K562 (cell line): Measurements from ENCODE around the gene VDAC1. TPM values are rescaled to one million over a fixed set of nuclear protein-coding genes. Genes with fewer than 3 reads are reported as not detected.

Experiments
- ATF7 ChIP-seq: fragments of 450-650 bp; IDR thresholded peaks from 2 replicates; pipeline ENCODE4 v1.7.1; 2014; ENCODE audit warnings: mild to moderate bottlenecking, moderate library complexity
- EGR1 ChIP-seq: fragments of 450-650 bp; conservative IDR thresholded peaks from 2 replicates; pipeline ENCODE4 v1.6.1; 2017; ENCODE audit warnings: mild to moderate bottlenecking
- JUN ChIP-seq, 2 experiments: sonication (generic) in 1 of 2; formaldehyde crosslinking in 1 of 2; IDR thresholded peaks; 2 replicates each; pipeline versions ENCODE4 v1.6.1 to v1.8.0; 2012 to 2022; ENCODE audit warnings: borderline replicate concordance in 2 of 2, mild to moderate bottlenecking in 2 of 2, improper control_type of control experiment in 1 of 2, low read depth in 1 of 2, low read length in 1 of 2, missing genetic modification reagents in 1 of 2
- L3MBTL2 ChIP-seq: fragments of 450-650 bp; IDR thresholded peaks from 2 replicates; pipeline ENCODE4 v1.6.1; 2016; ENCODE audit warnings: mild to moderate bottlenecking, moderate library complexity
- LCOR ChIP-seq: sonication (generic); formaldehyde crosslinking; IDR thresholded peaks from 2 replicates; pipeline ENCODE4 v1.8.0; 2022; ENCODE audit warnings: mild to moderate bottlenecking, missing genetic modification reagents
- POLR2B ChIP-seq: fragments of 450-650 bp; IDR thresholded peaks from 2 replicates; pipeline ENCODE4 v1.6.1; 2018; ENCODE audit warnings: low read depth; ENCODE audit not compliant: partially characterized antibody
- POU5F1 ChIP-seq: fragments of 150-350 bp; IDR thresholded peaks from 2 replicates; pipeline ENCODE4 v1.6.1; 2014; ENCODE audit warnings: borderline replicate concordance, low read length, low read depth, mild to moderate bottlenecking; ENCODE audit not compliant: partially characterized antibody
- SAP30 ChIP-seq: fragments of 200-600 bp; sonication (generic); IDR thresholded peaks from 2 replicates; pipeline ENCODE4 v1.6.1; 2012; ENCODE audit warnings: borderline replicate concordance, low read depth, mild to moderate bottlenecking, moderate library complexity, low read length, control low read depth, inconsistent platforms; ENCODE audit not compliant: insufficient read depth, poor library complexity, severe bottlenecking
- SMARCC2 ChIP-seq: fragments of 450-650 bp; IDR thresholded peaks from 2 replicates; pipeline ENCODE4 v1.6.1; 2017; ENCODE audit warnings: antibody characterized with exemption, moderate library complexity, mild to moderate bottlenecking, low read depth
- TAF9B ChIP-seq: fragments of 450-650 bp; IDR thresholded peaks from 2 replicates; pipeline ENCODE4 v1.6.1; 2018; ENCODE audit warnings: mild to moderate bottlenecking; ENCODE audit not compliant: partially characterized antibody
- ZNF239 ChIP-seq: fragments of 250-450 bp; sonication (Bioruptor Pico); IDR thresholded peaks from 2 replicates; pipeline ENCODE4 v1.4.0; 2020; ENCODE audit warnings: mild to moderate bottlenecking
- ZNF584 ChIP-seq: fragments of 200-800 bp; sonication (Bioruptor generic); IDR thresholded peaks from 2 replicates; pipeline ENCODE4 v1.6.1; 2016; ENCODE audit warnings: low read depth, mild to moderate bottlenecking, missing genetic modification characterization, missing compliant biosample characterization
- polyA plus RNA-seq, 8 experiments: library from polyadenylated mRNA; depleted of rRNA in 4 of 8; stranded (reverse) in 5 of 8; unstranded in 3 of 8; fragments of >200 nt; fragmentation: Nextera tagmentation in 2 of 8; fragmentation: Illumina TruSeq in 1 of 8; extraction: Ambion mirVana in 2 of 8; extraction: Trizol in 1 of 8; gene quantifications; 2 replicates each; pipeline versions ENCODE4 v1.2.1 to v1.2.3, GENCODE V29; 2011 to 2014; ENCODE audit warnings: inconsistent platforms in 1 of 8, missing spikeins in 1 of 8
- total RNA-seq, 7 experiments: library from RNA; depleted of rRNA in 6 of 7; stranded (reverse); fragments of >200 nt in 6 of 7; fragmentation: Illumina TruSeq in 2 of 7; extraction: Trizol in 2 of 7; gene quantifications; 2 replicates each; pipeline versions ENCODE4 v1.2.1 to v1.2.3, GENCODE V29; 2011 to 2021; ENCODE audit warnings: low replicate concordance in 1 of 7
- TF ChIP-seq, protein P1 (sequence below): IDR thresholded peaks from 2 replicates; pipeline ENCODE4 v1.6.1; 2011; ENCODE audit warnings: borderline replicate concordance, low read depth, mild to moderate bottlenecking, moderate library complexity, low read length; ENCODE audit not compliant: insufficient read depth, poor library complexity, severe bottlenecking
- TF ChIP-seq, protein P2 (sequence below): fragments of 450-650 bp; IDR thresholded peaks from 2 replicates; pipeline ENCODE4 v1.6.1; 2016

VDAC1 gene
- total and polyA plus RNA-seq, 9 of the 15 experiments (the other 6 are each of a cell fraction or from before 2014, with no cell fraction given), result 168 to 366 (median 293) TPM

DNA sequence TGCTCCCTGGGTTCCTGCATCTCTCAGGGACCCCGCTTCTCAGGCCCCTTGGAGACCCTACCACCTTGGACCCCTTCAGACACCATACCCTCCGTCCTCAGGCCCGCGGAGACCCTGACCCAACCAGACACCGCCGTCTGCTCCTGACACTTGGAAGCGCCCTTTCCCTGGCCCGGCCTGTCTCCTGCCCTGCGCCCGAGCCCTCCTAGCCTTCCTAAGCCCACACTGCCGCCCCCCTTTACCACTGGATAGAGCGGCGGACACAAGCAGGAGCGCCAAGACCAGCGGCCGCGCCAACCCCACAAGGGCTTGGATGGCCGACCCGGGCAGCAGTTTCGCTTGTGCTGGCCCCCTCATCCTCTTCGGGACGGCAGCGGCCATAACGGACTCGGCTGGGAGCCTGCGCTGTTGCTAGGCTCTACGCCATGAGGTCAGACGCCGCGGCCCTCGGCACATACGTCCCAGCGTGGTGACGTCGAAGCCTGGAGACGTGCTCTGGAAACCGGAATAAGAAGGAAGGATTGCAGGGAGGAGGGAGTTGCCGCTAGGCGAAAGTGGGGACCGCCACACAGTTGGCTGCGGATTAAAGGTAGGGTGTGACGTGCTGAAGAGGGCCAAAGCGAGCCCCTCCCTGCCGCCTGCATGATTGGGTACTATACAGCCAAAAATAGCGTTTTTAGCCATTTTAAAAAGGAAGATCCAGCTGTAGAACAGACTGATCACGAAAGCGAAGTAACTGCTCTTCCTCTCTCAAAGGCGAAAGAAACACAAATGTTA is 36.4 kb downstream of the VDAC1 start, which contains the start of gene C5orf15 (continued):
- TF ChIP-seq SAP30, result peak; percentile 37
- TF ChIP-seq, protein P1, sequence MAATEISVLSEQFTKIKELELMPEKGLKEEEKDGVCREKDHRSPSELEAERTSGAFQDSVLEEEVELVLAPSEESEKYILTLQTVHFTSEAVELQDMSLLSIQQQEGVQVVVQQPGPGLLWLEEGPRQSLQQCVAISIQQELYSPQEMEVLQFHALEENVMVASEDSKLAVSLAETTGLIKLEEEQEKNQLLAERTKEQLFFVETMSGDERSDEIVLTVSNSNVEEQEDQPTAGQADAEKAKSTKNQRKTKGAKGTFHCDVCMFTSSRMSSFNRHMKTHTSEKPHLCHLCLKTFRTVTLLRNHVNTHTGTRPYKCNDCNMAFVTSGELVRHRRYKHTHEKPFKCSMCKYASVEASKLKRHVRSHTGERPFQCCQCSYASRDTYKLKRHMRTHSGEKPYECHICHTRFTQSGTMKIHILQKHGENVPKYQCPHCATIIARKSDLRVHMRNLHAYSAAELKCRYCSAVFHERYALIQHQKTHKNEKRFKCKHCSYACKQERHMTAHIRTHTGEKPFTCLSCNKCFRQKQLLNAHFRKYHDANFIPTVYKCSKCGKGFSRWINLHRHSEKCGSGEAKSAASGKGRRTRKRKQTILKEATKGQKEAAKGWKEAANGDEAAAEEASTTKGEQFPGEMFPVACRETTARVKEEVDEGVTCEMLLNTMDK, result no peak
- TF ChIP-seq SMARCC2, result no peak
- TF ChIP-seq L3MBTL2, result peak; percentile 42; the same call in 1 of the 2 replicates
- TF ChIP-seq TAF9B, result peak; percentile 79
- TF ChIP-seq, protein P2, sequence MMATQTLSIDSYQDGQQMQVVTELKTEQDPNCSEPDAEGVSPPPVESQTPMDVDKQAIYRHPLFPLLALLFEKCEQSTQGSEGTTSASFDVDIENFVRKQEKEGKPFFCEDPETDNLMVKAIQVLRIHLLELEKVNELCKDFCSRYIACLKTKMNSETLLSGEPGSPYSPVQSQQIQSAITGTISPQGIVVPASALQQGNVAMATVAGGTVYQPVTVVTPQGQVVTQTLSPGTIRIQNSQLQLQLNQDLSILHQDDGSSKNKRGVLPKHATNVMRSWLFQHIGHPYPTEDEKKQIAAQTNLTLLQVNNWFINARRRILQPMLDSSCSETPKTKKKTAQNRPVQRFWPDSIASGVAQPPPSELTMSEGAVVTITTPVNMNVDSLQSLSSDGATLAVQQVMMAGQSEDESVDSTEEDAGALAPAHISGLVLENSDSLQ, result peak; percentile 44; the same call in 1 of the 2 replicates
- peak; percentile 96 for TF ChIP-seq ATF7
- no peak for TF ChIP-seq ZNF239 (CRISPR knock-in tag)
- peak; percentile 75; the same call in 1 of the 2 replicates for TF ChIP-seq LCOR (CRISPR knock-in tag)
- TF ChIP-seq ZNF584 (CRISPR knock-in tag), result no peak
- no peak; the same call in 1 of the 2 replicates for TF ChIP-seq EGR1
- TF ChIP-seq POLR2B, result peak; percentile 79
- TF ChIP-seq JUN (IDR thresholded peaks at IDR 0.05; ENCODE audit: borderline replicate concordance, low read depth, low read length), result 0 out of 2 replicates have a peak, but pooled peaks have one; percentile 66
- peak; percentile 43; the same call in 1 of the 2 replicates for TF ChIP-seq JUN (CRISPR knock-in tag; IDR thresholded peaks at IDR 0.05; ENCODE audit: borderline replicate concordance)
- TF ChIP-seq POU5F1, result no peak
